Stimulated activated CD4-positive, alpha-beta T cell treated with anti-CD3 and anti-CD28 coated beads, Interleukin-15, amount 100 ng/mL, for 24 hours (primary cell): ENCODE results near the gene UNC5C.
A peak's percentile ranks its signal among the peaks of the same experiment; 100 is the strongest.

Source experiments
- DNase-seq: peaks from one replicate; pipeline ENCODE4 v3.0.0-alpha.2; 2020

Gene UNC5C

DNA sequence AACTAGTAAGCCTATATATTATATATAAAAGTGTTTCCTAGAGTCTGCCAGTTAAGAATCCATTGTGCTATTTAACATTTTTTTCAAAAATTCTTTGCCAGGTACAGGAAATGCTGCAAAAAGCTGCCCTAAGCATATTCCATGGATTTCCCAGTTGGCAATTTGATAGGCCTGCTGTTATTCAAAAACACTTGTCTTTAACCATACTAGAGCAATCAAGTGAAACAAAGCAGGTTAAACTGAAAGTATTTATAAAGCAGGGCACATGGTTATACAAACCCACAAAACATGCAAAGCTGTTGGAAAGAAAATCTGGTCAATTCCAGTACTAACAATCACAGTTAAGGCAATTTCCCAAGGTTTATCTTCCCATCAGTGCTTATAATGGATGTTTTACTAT, 159.9 kb downstream of the UNC5C start:
- no peak for DNase-seq

DNA sequence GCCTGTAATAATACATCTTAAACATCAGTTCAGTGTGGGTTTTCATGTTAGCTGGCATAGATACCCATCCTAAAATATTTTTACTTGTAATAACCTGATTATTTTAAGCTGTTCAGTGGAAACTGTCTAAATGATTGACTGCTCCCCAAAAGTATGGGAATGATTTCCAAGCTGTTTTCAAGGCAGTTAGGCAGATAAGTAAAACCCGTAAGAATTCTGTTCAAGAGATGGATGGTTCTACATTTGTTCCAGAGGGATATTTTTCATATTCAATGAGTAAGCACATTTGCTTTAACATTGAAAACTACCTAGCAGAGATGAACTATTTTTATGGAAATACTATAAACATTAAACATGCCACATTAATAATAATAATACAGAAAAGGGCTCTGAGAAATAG, 161.1 kb downstream of the UNC5C start:
- no peak for DNase-seq

DNA sequence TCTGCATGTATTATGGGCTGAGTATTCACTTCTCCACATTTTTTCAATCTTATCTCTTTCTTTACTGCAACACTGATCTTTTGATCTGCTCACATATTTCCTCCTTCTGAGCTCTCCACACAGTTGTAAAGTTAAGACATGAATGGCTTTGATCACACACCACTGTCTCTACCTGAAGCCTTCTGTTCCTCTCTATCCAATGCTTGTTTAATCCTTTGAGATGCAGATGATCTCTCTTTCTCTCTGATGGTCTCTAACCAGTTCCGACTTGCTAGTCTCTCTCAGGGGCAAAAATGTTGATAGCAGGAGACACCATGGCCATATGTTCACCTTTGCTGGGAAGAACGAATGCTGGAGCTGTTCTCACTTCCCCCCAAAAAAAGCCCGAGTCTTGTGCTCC, 162.4 kb downstream of the UNC5C start:
- DNase-seq = no peak

DNA sequence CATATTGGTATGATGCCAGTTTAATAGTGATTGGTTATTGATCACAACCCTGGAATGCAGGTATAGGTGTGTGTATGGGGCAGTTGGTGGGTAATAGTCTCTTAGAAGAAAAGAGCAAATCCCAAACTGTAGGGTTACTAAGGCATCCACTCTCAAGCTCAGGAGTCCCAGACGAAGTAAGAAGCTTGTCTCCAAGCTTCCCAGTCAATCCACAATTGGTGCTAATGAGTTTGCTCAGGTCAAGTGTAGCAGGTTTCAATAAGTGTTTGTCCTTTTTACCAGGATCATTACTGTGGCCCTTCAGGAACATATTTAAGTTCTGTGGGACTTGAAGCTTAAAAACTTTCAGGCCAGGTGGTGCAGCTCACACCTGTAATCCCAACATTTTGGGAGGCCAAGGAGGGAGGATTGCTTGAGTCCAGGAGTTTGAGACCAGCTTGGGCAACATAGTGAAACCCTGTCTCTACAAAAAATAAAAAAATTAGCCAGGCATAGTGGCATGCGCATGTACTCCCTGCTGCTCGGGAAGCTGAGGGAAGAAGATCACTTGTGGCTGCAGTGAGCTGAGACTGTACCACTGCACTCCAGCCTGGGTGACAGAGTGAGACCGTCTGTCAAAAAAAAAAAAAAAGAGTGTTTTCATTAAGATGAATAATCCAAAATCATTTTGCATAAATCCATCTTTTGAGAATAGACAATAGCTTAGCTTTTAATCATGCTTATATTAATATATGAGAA, 166.8 kb downstream of the UNC5C start:
- DNase-seq = no peak

DNA sequence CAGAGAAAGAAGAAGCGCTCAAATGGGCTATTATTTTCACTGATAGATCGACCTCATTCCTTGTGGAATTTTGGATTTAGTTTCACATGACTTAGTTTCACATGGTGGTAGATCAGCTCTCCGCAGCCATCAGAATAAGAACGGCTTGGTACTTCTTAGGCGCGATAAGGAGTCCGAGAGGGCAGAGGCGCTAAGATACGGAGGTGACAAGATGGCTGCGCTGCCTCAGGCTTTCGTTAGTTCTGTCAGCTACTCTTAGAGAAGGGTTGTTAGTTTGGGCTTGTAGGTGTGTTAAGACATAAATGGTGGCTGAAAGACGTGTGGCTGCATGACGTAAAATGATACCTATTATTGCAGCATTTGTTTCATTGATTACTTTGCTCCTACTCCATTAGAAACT, 169.1 kb downstream of the UNC5C start:
- no peak for DNase-seq

DNA sequence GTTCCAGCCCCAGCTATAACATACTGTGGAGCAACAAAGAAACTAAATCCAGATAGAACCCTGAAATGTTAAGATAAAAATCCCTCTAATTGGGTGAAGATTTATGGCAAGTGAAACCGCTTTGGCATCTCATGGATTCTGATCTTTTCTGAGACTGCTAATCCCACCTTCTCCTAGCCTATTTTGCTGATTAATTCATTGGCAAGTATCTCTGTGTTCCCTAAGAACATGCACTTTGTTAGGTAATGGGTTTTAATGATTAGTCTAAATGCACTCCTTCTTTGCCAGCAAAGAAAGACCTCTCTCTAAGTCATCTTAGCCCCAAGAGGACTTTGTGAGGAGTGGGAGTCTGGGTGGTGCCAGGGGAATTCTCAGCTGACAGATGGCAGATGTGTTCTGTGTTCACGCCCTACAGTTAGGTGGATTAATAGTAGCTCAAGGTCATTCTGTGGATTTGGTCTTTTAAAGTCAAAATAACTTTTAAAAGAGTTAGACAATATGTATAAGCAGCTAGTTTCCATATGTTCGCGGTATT, 171.3 kb downstream of the UNC5C start:
- DNase-seq = no peak

DNA sequence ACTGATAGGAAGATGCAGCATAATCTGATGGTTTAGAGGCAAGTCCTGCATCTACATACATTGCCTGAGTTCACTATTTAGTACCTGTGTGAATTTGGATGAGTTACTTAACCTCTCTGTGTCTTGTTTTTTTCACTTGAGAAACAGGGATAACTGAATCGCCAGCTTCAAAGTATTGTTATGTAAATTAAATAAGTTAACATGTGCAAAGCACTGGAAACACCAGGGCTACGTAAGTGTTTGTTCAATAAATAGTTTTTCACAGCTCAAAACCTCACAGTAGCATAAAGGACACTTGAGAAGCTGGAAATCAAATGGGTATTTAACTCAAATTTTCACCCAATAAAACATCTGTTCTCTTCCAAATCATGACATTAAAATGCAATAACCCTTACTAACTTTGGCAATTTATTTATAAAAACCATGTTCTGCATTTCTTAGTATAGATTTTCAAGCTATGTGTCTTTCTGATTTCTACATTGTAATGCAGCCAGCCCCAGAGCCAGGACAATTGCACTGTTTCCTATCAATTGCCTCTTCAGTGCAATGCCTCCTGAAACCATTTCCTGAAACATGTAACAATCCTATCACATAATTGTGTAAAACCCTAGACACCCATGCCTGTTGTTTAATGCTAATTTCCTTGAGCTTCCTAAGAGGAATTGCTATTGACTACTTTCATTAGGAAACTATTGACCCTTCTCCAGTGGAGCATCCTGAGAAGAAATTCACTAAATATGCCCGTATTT, 177.1 kb downstream of the UNC5C start:
- DNase-seq = no peak

DNA sequence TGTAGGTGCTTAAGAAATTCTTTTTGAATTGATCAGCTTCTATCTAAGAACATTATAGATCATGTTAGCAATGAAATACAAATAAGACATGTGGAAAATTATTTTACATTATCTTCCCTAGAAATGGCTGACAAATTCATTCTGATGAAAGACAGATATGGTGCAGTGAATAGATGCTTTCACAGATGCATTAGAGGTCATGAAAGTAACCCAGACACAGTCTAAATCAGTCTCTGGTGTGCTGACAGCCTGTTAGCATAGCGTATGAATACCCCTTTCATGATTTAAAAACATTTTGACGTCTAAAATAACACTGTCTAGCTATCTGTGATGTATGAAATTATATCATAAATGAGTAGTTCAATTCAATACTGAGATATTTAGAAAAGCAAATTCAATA, 180.9 kb downstream of the UNC5C start:
- no peak for DNase-seq

DNA sequence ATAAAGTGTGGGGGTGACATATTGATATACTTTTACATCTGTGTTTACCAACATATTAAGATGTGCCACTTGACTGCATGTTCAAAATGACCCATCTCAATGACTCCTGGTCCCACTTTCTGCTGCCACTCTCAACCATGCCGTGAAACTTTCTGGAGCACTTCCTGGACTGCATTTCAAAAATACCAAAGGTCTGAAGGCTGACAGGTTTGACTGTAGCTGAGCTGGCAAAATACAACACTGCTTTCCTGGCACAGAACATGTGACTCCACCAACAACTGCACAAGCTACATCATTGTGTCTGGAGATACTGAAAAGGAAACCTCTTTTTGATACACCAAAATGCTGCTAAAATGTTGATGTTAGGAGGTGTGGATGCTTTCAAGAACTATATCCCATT, 184.8 kb downstream of the UNC5C start:
- DNase-seq = no peak

DNA sequence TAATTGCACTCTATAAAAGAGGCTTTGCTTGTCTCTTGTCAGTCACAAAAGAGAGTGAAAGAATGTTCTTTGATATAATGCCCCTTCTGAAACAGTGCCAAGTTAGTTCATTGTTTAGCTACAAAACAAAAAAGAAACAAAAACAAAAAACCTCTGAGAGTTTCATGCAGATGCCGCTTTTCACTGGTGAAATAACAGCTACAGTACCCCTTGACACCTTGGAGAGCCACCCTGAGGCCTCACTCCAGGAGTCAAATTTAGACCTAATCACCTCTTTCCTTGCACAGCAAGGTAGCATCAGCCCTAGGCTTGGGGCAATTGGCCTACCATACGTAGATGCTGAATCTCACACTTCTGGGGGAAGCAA, 185.2 kb downstream of the UNC5C start:
- no peak for DNase-seq

DNA sequence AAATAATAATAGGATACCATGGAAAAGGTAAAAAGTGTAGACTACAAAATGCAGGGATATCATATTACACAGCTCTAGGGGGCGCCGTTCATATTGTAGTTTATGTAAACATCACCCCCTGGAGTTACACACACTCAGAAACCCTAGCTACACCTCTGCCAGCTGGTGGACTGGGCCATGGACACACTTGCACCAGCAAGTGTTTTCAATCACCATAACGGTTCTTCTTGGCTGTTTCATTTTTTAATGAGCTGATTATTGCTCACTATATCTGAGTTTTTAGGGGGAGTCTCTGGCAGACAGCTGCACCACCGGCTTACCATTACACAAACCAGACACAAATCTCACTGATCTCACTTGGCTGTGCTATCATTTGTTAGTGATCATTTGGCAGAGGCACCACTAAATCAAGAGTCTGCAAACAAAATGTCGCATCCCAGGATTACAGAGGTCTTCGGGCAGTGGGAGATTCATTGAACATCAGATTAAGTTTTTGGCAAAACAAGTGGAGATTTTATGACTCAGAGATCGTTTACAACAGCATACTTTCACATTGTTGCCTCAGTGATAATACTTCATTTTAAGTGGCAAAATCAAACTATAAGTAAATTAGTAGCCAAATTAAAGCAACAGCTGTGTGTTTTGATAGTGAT, 185.7 kb downstream of the UNC5C start:
- DNase-seq = peak; percentile 12

DNA sequence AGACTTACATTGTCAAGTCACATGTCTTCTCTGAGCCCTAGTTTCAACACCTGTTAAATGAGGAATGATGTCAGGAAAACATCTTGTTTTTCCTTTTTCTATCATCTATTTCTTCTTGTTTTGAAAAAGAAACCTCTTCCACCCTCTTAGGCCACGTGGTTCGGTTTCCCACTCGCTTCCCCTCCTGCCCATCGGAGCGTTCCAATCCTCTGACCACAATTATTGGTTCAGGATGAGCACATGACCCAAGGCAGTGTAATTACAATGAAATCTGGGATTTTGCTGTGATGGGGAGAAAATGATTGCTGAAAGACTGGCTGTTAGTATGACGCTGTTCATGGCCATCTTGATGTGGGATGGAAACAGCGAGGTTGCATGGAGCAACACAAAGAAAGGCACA, 186.7 kb downstream of the UNC5C start:
- DNase-seq = no peak

DNA sequence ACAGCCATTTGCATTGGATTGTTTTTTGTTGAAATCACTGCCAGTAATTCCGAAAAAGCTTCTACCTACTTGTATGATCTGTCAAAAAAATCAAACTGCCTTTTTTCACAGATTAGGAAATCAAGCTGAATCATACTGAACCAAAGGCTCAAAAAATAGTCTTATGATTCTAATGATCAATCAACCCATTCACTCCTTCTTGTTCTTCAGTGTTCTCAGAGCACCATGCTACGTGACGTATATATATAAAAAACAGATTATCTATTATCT, 187.1 kb downstream of the UNC5C start:
- DNase-seq = no peak

DNA sequence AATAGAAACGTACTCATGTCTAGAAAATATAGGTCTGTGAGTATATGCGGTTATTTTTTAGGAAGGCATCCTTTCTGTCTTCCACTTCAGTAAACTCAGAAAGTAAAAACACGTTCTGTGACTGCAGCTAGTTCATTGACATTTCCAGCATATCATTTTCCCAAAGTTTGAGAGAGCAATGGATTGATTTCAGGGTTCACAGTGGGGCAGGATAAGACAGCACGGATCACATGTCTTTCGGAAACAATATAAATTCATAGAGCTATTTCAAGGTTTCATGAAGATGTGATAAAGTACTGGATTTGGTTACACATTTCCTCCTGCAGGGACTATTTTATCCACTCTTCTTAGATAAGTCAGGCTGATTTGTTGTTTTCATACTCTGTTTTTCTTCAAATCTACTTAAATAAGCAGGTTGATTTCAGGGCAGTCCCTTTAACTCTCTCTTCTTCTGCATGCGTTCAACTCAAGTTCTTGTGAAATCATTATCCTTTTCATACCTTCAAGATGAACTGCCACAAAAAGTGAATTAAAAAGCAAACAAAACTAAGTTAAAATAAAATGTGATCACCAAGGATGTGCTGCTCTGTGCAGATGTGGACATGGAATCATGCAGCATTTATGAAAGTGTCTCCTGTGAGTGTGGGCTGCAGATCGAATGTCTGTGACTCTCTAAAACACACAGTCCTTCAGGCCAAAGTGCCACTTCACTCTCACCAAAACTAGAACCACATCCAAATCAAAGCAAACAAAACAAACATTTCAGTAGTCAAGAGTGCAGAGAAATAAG, 187.7 kb downstream of the UNC5C start:
- DNase-seq = no peak

DNA sequence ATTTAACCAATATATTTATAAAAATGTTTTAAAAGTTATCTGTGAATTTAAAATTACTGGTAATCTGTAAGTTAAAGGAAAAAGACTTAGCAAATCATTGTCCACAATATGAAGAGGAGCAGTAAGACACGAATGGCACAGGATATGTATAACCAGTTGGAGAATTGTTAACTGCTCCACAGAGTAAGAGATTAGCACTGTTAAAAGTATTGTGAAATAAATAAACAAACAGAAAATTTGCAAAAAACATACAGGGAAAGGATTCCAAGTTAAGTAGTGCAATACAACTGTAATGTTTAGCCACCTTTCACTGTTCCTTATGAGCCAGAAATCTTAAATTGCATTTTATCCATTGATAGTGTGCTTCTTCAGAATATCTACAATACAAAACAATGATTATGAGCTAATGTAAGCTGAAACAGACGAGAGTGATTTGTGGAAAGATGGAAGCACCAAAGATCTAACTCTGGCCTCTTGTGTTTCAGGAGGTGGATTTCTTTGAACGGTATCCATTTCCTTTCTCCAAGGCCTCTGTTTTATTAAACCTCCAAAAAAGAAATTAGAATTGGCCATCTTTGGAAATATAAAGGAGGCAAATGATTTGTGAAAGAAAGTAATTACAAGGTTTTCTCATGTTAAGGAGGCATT, 188.4 kb downstream of the UNC5C start:
- no peak for DNase-seq

DNA sequence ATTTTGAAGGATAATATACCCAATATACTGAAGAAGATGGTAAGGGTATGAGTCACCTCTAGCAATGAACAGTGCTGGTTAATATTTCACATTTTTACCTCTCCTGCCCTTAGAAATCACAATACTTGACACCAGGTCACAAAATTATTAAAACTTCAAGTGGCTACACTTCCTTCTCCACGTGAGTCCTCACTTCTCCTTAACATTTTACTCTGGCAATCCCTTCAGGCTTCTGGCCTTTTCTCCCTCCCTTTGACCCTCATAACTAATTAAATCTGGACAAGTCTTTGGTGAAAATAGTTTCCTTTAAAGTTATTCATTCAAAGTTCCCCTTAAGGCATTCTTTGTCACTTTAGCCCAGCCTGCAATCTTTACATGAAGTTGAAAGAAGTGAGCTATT, 190.4 kb downstream of the UNC5C start:
- DNase-seq = no peak

DNA sequence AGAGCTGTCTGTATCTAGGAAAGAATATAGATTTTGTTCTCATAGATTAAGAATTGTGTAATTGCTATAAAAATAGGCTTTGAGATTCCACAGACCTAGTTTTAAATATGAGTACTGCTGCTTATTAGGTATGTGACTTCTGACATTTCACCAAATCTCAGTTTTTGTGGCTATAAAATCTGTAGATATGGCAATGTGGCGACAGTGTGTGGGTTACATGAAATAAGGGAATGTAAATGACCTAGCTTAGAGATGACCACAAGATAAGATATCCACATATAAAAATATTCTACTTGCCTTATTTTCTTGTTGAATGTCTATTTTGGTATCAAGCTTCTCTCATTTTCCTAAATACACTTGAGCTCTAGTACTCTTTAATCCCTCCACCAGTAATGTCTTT, 193.8 kb downstream of the UNC5C start:
- DNase-seq = no peak

DNA sequence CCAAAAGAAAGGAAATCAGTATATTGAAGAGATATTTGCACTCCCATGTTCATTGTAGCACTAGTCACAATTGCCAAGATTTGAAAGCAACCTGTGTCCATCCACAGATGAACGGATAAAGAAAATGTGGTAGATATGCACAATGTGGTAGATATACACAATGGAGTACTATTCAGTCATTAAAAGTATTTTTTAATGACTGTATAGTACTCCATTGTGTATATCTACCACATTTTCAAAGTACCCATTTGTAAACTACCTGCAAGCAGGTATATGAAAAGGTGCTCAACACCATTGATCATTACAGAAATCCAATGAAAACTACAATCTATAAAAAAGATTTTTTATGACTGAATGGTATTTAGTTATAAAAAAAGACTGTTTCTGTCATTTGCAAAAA, 200.4 kb downstream of the UNC5C start:
- no peak for DNase-seq

DNA sequence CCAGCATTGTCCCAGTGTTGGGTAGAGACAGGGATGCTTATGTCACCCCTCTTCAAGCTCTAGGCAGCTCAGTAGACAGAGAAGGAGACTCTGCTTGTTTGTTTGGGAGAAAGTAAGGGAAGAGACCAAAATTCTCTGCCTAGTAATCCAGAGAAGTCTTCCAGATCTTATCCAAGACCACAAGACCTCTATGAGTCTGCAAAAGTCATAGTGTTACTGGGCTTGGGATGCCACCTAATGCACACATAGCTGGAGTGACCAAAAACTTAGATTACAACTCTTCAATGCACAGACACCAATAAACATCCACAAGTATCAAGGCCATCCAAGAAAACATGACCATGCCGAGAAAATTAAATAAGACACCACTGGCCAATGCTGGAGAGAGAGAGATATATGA, 205.5 kb downstream of the UNC5C start:
- DNase-seq = no peak

DNA sequence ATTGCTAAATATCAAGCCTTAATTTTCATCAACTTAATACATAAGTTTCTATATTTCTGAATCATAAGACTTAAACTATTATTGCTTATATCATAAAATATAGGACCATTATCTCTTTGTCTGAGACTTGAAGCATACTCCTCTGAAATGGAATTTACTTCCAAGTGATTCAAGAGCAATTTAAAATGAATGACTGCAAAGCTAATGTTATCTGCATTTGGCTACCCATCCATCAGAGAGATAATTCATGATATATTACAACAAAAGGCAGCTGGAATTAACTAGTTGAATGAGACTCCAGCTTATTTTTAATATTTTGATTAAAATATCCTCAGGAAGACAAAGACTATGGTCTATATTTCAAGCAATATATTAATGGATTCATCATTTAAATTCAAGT, 208.6 kb downstream of the UNC5C start:
- DNase-seq = no peak

DNA sequence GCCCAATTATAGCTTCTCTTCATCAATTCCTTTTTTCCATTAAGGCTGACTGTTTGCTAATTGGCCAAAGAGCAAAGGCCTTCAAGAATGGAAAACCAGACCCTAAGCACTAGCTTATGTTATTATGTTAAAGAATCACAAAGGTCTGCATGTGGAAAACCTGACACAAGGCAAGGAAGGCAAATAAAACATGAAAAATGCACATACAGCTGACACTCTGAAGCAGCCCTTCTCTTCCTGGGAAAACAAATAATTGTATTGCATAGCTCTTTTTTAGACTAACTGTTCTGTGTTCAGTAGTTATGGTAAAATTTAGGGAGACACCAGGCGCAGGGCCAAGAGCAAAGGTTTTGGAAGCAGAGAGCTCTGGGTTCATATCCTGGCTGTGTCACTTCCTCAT, 223.1 kb downstream of the UNC5C start:
- no peak for DNase-seq

DNA sequence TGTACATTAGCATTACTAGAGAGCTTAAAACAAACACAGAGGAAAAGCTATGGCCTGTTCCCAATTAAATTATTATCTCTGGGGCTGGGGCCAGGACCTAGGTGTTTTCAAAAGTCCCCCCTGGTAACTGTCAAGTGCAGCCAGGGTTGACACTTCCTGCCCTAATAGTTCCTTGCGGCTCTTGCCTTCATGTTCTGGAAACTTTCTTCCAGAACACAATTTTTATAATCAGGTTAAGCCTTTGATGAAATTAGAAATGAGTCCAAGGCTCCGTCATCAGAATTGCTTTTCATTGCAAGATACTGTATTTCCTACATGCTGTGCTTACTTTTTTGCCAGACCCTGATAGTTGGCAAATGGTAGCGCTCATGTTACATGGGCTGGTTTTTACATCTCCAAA, 229.6 kb downstream of the UNC5C start:
- no peak for DNase-seq

DNA sequence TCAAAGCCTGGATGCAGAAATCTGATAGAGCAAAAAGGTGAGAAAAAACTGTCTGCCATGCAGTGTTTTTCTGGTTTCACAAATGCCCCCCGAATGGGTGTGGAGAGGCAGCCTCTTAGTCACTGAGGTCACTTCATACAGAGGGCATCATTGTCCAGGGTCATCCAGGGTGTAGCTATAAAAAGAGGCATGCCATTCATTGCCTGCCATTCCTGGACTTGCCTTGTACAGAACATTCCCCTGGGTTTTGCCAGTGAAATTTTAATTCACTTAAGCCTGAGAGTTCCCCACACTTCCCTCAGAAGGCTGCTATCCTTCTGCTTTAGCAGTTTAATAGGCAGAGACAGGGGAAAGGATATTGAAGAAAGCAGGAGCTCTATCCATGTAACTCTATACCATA, 230.3 kb downstream of the UNC5C start:
- DNase-seq = no peak
